ENCODE results near the gene KIFC1.

- no peak for TF ChIP-seq CTCF (IDR thresholded peaks at IDR 0.05; ENCODE audit: low read length)
- TF ChIP-seq EZH2 (IDR thresholded peaks at IDR 0.05; ENCODE audit: borderline replicate concordance, low read length), result no peak
These were observed 50.7 kb downstream of the KIFC1 start for GRCh38 chr6:33442283-33442682.
